GM18870 (cell line): ENCODE data around the gene MNS1.
"Not testable (repeated sequence)": the region's sequence is repeated elsewhere in the genome, so short reads cannot be mapped to it uniquely, and the experiment has no call there.

Experiments
- ATAC-seq: cut with Tn5 transposase; IDR thresholded peaks from one replicate; pipeline ENCODE4 v1.9.1; 2021; ENCODE audit warnings: moderate library complexity; ENCODE audit not compliant: unreplicated experiment

The MNS1 gene

DNA sequence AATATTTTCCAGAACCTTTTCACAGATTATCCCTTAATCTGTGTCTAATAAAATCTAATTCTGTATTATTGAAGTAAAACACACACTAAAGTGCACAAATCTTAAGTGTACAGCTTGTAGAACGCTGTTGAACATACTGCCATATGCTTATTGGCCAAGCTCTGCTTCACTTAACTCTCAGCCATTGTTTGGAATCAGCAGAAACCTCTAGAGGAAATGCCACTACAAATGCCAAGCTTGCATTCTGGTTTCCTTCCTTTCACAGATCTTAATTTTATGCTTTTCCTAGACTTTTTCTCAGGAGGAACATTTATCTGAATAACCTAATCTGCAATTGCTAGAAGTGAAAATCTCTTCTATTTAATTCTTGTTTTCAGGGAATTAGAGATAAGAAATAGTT lies 10.1 kb downstream of the MNS1 start:
- ATAC-seq, result no peak

DNA sequence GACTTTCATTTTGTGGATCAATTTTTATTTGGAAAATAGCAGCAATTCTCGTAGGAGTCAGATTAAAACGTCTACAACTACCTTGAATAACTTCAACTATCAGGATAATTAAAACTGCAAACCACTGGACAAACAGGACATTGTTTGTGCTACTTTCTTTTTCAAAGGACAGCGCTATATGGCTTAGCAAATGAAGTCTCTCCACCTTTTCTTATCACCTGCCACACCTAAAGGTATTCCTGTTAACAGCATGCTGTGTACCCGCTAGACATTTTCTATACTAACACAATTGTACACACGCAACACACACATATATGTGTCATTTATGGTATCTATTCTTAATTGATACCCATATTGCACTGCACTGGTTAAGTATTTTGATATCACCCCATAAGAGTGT lies 19.2 kb downstream of the MNS1 start:
- ATAC-seq, result no peak

DNA sequence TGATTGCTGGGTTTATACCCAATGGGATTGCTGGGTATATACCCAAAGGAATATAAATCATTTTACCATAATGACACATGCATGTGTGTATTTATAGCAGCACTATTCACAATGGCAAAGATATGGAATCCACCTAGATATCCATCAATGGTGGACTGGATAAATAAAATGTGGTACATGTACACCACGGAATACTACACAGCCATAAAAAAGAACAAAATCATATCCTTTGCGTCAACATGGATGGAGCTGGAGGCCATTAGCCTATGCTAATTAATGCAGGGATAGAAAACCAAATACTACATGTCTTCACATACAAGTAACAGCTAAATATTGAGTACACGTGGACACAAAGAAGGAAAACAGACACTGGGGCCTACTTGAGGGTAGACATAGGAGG lies 22.6 kb downstream of the MNS1 start:
- no peak for ATAC-seq

DNA sequence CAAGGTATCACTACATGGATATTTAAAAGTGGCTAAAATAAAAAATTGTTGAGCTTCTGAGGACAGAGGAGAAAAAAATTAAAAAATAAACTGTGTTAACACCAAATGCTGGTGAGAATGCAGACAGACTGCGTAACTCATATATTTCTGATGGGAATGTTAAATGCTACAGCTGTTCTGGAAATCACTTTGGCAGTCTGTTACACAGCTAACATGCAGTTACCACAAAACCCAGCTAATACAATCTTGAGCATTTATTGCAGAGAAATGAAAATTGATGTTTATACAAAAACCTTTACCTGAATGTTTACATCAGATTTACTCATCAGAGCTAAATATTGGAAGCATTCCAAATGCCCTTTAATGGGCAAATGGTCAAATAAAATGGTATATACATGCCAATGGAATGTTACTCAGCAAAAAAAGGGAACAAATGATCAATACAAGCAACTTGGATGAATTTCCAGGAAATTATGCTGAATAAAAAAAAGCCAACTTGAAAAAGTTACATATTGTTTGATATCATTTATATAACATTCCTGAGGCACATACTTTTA lies 24.6 kb downstream of the MNS1 start:
- ATAC-seq, result no peak

DNA sequence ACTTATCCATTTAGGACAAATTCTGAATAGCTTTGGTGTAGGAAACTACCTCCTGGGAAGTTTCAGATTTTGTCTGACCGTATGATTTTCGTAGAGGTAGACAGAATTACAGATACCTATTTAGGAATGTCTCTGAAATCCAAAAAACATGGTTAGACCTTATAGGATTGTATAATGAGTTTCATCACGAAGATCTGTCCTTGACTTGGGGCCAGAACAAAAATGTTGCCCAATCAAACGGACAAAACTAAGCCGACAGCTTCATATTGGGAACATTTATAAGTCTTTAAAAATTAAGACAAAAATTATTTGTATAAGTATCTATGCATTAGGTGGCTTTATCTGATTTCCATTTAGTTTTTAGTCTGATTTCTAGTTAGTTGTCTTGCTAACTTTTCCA lies 32.6 kb downstream of the MNS1 start:
- no peak for ATAC-seq

DNA sequence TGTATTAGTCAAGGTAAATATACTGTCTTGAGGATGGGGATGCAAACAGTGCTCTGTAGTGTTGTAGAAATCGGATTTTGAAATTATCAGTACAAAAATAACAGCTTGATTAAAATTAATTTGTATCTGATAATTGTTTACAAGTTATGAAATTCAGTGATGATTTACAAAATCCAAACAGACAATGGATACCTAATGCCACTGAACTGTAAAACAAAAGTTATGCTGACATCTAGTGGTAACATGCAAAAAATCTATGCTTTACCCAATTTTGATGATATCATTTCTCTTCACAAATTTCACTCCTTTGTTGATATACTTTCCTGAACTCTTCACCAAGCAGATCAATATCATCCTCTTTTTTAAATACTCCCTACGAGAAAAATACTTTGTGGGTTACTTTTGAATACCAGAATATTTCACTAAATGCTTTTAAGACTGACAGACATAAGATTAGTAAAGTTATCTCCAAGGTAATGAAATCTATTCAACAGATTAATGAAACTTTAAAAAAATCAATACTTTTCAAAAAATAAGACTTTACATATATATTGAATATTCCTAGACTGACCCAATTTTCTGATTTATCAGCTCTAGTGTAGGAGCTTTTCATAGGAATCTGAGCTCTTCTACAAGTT lies 36.0 kb downstream of the MNS1 start:
- ATAC-seq, result no peak

DNA sequence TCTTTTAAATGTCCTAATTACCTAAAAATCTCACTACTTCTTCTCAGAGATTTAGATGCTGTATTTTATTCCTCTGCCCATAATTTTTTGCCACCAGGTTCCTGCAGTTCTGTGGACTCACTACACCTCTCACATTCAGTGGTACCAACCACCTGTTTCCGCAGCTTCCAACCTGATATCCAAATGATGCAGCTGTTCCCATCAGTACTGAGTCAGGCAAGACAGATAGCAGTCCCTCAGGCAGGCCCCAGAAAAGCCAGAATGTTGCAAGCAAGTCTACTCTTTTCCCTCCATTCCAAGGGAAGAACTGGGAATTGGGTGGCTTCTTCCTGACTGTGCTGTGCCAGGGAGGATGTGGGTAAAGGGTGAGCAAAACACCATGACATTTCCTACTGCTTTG lies 39.0 kb downstream of the MNS1 start:
- no peak for ATAC-seq

DNA sequence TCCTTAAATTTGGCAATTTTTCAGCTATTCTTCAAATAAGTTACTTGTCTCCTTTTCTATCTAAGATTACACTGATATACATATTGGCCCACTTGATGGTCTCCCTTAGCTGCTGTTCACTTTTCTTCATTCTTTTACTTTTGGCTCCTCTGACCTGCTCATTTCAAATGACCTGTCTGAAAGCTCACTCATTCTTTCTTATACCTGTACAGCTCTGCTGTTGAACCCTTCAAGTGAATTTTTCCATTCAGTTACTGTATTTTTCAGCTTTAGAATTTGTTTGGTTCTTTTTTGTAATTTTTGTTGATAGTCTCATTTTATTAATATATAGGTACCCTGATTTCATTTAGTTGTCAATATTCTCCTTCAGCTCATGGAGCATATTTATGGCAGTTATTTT lies 39.7 kb downstream of the MNS1 start:
- ATAC-seq, result no peak

DNA sequence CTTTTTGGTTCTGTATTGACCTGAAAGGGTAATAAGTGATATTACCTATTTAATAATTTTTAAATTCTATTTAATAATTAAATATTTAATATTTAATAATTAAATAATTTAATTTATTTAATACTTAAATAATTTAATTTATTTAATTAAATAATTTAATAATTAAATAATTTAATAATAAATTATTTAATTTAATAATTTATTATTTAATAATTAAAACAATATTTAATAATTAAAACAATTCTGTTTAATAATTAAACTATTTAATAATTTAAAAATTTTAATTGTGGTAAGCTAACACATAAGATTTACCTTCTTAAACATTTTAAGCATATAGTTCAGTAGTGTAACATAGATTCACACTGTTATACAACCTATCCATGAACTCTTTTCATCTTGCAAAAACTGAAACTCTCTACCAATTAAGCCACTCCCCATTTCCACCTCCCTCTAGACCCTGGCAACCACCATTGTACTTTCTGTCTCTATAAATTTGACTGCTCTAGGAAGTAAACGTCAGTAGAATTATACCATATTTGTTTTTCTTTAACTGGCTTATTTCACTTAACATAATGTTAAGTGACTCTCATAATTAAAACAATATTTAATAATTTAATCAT lies 51.7 kb downstream of the MNS1 start:
- not testable (repeated sequence) for ATAC-seq

DNA sequence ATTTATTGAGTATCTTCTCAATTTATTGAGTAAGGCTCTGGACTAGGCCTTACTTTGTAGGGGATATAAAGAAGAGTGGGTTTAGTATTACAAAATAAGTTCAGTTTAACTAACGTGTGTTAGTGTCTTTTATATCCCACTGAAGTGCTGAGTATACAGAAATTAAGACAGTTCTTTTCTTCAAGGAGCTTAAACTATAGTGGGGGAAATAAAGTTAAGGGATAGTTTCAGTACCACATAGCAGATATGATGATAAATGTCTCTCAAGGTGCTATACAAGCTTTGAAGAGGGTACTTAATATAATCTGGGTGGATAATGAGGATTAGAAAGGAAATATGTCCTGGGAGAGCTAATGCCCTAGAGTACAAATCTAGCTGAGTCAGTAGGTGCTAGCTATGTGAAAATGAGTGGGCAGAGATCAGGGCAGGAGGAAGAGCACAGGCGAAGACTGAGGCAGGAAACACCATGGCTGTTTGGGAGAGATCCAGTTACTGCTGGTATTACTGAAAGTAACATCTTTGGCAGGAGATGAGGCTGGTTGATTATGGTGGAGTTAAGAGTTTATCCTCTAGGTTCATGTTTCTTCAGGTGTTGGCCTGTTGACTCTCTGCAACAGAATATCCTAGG lies 53.7 kb downstream of the MNS1 start:
- no peak for ATAC-seq

DNA sequence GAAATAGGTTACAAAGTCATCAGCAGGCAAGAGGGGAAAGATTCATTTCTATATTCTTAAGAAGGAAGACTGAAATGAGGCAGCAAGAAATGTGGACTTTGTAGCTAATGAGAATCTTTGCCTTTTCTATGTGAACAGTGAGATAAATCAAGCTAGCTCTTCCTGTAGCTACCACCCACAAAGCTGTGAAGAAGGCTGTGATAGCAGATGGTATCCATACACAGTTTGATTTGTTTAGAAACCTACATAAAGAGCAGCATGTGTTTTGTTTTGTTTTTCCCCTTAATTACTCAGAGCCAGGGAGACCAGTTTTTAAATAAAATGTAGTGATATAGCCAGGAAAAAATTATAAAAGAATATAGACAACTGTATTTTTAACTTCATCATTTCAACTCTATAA lies 54.2 kb downstream of the MNS1 start:
- ATAC-seq, result no peak

DNA sequence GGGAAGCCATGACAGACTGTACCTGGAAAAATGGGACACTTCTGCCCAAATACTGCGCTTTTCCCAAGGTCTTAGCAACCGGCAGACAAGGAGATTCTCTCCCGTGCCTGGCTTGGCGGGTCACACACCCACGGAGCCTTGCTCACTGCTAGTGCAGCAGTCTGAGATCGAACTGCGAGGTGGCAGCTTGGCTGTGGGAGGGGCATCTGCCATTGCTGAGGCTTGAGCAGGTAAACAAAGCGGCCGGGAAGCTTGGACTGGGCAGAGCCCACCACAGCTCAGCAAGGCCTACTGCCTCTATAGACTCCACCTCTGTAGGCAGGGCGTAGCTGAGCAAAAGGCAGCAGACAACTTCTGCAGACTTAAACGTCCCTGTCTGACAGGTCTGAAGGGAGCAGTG lies 65.7 kb downstream of the MNS1 start:
- not testable (repeated sequence) for ATAC-seq

DNA sequence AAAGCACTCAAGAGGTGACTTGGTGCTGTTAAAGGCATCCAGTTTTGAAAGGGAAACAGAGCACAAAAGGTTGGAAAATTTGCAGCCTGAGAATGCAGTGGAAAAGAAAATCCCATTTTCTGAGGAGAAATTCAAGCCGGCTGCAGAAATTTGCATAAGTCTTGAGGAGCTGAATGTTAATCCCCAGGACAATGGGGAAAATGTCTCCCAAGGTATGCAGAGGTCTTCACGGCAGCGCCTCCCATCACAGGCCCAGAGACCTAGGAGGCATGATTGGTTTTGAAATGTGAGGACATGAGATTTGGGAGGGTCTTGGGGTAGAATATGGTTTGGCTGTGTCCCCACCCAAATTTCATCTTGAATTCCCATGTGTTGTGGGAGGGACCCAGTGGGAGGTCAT lies 67.6 kb downstream of the MNS1 start:
- ATAC-seq, result not testable (repeated sequence)

DNA sequence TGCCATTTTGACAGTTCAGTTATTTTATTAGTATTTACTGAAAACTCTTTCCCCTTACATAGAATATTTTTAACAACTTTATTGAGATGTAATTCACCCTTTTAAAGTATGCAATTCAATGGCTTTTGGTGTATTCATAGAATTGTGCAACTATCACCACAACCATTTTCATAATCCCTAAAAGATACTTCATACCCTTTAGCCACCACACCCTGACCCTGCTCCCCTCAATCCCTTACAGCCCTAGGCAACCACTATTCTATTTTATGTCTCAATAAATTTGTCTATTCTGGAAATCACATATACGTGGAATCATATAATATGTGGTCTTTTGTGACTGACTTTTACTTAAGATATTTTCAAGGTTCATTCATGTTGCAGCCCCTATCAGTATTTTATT lies 70.0 kb downstream of the MNS1 start:
- no peak for ATAC-seq

DNA sequence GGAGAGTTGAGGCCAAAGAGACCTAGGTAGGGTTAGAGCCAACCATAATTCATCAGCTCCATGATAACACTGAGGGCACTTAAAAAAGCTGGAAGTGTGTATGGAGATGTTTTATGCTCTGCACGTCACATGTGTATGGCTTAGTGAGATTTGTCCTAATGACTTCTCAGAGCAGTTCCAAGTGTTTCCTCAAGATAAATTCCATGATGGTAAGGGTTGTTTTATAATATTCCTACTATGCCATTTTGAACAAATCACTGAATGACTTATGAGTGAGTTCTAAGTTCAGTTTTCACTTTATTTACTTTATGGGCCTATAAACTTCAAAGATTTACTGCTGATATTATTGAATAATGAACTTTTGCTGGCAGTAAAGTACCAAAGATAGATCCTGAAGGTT lies 71.7 kb downstream of the MNS1 start:
- ATAC-seq, result no peak

DNA sequence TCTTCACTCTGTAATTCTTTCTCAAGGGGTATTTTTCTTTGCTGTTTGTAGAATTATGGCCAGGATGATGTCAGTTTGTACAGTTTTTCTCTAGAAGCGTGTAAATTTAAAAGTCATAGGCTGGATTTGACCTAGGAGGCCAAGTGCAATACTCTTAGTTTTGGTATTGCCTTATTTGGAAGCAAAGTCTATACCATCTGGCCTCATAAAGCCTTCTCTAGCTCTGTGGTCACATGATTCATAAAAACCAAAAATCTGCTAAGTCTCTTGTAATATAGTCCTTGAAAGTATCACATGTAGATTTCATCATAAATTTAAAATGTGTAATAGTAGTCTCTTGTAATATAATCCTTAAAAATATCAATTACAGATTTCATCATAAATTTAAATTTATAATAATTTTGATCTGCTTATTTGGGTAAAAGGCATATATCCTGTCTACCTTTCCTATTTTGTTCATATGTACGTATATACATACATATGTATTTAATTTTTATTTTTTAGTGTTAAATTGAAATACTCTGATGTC lies 74.1 kb downstream of the MNS1 start:
- no peak for ATAC-seq

DNA sequence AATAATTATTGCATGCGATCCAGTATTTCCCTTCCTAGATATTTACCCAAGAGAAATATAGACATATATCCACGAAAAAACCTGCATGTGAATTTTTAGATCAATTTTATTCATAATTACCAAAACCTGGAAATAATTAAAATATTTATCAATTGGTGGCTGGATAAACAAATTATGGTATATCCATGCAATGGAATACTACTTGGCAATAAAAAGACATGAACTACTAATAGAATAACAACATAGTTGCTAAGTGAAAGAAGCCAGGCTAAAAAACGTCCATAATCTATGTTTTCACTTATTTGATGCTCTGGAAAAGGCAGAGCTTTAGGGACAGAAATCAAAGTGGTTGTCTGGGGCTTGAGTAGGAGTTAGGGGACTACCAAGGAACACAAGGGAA lies 79.0 kb downstream of the MNS1 start:
- no peak for ATAC-seq

DNA sequence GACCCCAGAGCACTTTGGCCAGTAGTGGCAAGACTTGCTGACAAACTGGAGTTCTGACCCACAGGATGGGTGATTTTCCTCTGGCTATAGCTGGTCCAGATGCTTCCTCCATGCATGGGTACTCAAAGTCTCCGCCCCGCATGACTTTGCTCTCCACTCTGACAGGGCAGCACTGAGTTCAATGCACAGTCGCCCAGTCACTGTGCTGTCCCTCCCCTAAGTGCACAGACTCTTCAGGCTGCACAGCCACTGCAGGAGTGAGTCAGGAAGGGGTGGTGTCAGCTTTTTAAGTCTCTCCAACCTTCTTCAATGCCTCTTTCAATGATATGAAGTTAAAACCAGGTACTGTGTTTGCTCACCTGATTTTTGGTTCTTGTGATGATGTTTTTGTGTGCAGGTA lies 81.9 kb downstream of the MNS1 start:
- ATAC-seq, result no peak
